Measurements from ENCODE around the gene IL1B.

GRCh38 chr2:112836163-112836560 lies 417 bp downstream of the IL1B start:
- TF ChIP-seq SUZ12 (IDR thresholded peaks at IDR 0.05; ENCODE audit: extremely low read depth, insufficient read depth, insufficient read length) = no peak
- TF ChIP-seq YY1 (IDR thresholded peaks at IDR 0.05; ENCODE audit: insufficient read depth, insufficient read length) = no peak
- TF ChIP-seq ZNF274 (IDR thresholded peaks at IDR 0.05; ENCODE audit: low read depth, low read length) = no peak
